ENCODE results near the gene TRIM44. TPM values are rescaled to one million over a fixed set of nuclear protein-coding genes. Genes with fewer than 3 reads are reported as not detected.
"Not testable (repeated sequence)": the region's sequence is repeated elsewhere in the genome, so short reads cannot be mapped to it uniquely, and the experiment has no call there.

Gene TRIM44
- total RNA-seq, 1 donor from 2014 or later: 67.4 TPM

DNA sequence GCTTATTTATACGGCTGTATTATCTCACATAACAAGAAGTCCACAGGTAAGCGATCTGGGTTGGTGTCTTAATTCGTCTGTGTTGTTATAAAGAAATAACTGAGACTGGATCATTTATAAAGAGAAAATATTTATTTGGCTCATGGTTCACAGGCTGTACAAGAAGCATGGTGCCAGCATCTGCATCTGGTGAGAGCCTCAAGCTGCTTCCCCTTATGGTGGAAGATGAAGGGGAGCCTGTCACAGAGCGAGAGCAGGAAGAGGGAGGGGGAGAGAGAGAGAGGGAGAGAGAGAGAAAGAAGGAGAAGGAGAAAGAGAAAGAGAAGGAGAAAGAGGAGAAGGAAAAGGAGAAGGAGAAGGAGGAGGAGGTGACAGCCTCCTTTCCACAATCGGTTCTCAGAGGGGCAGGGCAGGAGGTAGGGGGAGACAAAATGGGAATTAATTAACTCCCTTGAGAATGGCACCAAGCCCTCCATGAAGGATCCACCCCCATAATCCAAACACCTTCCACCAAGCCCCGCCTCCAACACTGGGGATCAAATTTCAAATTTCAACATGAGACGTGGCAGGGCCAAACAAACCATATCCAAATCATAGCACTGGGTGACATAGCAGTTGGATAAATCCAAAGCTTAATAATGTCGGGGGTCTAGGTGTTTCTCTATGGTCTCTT is 15.0 kb upstream of the TRIM44 start:
- no peak for DNase-seq (ENCODE audit: low read depth, low spot score)
- H3K4me3 Mint-ChIP-seq: no peak overlapping the region
- TF ChIP-seq, protein P1, sequence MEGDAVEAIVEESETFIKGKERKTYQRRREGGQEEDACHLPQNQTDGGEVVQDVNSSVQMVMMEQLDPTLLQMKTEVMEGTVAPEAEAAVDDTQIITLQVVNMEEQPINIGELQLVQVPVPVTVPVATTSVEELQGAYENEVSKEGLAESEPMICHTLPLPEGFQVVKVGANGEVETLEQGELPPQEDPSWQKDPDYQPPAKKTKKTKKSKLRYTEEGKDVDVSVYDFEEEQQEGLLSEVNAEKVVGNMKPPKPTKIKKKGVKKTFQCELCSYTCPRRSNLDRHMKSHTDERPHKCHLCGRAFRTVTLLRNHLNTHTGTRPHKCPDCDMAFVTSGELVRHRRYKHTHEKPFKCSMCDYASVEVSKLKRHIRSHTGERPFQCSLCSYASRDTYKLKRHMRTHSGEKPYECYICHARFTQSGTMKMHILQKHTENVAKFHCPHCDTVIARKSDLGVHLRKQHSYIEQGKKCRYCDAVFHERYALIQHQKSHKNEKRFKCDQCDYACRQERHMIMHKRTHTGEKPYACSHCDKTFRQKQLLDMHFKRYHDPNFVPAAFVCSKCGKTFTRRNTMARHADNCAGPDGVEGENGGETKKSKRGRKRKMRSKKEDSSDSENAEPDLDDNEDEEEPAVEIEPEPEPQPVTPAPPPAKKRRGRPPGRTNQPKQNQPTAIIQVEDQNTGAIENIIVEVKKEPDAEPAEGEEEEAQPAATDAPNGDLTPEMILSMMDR (conservative IDR thresholded peaks at IDR 0.05): no peak
- no peak overlapping the region for H3K27ac Mint-ChIP-seq (ENCODE audit: unreplicated experiment)
- H3K27me3 Mint-ChIP-seq (ENCODE audit: low read depth): no peaks in the 10 kb centered on the region
- H3K9me3 Mint-ChIP-seq: peaks cover 3% of the 10 kb centered on the region
- H3K36me3 Mint-ChIP-seq (ENCODE audit: low read depth): no peaks in the 10 kb centered on the region
- peaks cover 5% of the 10 kb centered on the region for H3K4me1 Mint-ChIP-seq

DNA sequence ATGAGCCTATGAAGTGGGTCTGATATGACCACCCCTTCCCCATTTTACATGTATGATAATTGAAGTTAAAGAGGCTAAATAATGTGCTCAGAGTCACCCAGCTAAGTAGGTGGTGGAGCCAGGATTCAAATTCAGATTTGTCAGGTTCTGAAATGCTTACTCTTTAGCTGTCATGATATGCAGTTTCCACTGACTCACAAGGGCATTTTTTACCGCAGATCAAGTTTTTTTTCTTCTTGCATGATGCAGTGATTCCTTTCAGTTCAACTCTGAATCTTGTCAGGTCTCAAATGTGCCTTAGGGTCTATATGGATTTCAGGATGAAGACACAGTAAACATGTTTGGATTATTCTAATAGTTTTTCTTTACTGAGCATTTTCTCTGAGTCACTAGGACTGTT is 12.6 kb upstream of the TRIM44 start:
- Mint-ChIP-seq H3K9me3 (peaks cover 3% of the 10 kb centered on the region), H3K27ac (ENCODE audit: unreplicated experiment) (no peak overlapping the region), H3K36me3 (ENCODE audit: low read depth) (no peaks in the 10 kb centered on the region), H3K4me1 (peaks cover 7% of the 10 kb centered on the region), H3K4me3 (no peak overlapping the region), H3K27me3 (ENCODE audit: low read depth) (peaks cover under 1% of the 10 kb centered on the region)
- no peak for DNase-seq (ENCODE audit: low read depth, low spot score)
- TF ChIP-seq, protein P1 (conservative IDR thresholded peaks at IDR 0.05): no peak

DNA sequence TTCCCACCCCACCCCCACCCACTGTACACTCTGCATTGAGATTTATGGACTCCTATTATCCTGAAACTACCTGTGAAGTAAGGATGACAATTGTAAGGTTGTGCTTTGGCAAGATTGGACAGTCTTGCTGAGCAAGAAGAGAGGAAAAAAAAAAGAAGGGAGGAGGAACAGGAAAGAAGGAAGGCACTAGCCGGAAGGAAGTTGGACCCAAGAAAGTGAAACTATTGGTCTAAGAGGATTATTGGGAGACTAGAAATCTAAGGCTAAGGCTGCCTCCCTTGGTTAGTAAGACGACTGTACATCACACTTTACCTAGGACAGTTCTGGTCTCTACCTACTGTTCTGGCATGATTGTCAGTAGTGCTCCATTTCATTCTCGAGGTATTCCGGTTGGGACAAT is 12.1 kb upstream of the TRIM44 start:
- Mint-ChIP-seq H3K9me3 (peaks cover 3% of the 10 kb centered on the region), H3K27me3 (ENCODE audit: low read depth) (peaks cover 5% of the 10 kb centered on the region)

DNA sequence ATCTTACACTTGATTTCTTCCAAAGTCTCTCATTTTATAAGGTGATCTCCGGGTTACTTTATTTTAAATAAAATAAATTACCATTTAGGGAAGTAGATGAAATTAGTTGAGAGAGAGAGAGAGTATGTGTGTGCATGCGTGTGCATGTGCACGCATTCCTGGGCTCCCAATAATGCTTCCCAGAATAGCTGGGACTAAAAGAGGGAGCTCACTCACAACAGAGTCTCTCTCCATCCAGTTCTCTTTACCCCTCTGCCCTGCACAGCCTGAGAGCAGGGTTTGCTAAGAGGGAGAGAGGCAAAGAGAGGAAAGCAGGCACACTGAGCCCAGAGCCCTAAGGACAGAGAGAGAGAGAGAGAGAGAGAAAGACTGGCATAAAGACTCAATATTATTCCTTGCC is 11.3 kb upstream of the TRIM44 start:
- Mint-ChIP-seq H3K27ac (ENCODE audit: unreplicated experiment) (no peak overlapping the region), H3K9me3 (peaks cover 3% of the 10 kb centered on the region), H3K27me3 (ENCODE audit: low read depth) (peaks cover 7% of the 10 kb centered on the region), H3K36me3 (ENCODE audit: low read depth) (no peaks in the 10 kb centered on the region), H3K4me1 (peaks cover 12% of the 10 kb centered on the region), H3K4me3 (no peak overlapping the region)
- DNase-seq (ENCODE audit: low read depth, low spot score): no peak
- TF ChIP-seq, protein P1 (conservative IDR thresholded peaks at IDR 0.05): no peak

More for the DNA sequence above, 12.1 kb upstream of the TRIM44 start:
- Mint-ChIP-seq H3K27ac (ENCODE audit: unreplicated experiment) (no peak overlapping the region), H3K4me3 (no peak overlapping the region), H3K36me3 (ENCODE audit: low read depth) (no peaks in the 10 kb centered on the region), H3K4me1 (peaks cover 12% of the 10 kb centered on the region)
- no peak for DNase-seq (ENCODE audit: low read depth, low spot score)
- TF ChIP-seq, protein P1 (conservative IDR thresholded peaks at IDR 0.05): no peak

DNA sequence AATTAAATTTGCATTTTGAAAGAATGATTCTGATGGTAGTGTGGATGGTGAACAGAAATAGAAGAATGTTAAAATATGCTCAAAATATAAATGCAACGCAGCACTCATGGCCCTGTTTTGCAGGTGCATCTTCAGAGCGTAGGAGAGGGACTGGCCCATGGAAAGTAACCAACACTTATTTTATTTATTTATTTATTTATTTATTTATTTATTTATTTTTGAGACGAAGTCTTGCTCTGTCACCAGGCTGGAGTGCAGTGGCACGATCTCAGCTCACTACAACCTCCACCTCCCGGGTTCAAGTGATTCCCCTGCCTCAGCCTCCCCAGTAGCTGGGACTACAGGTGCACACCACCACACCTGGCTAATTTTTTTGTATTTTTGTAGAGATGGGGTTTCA is 9.8 kb upstream of the TRIM44 start:
- not testable (repeated sequence) for H3K9me3 Mint-ChIP-seq; H3K36me3 Mint-ChIP-seq (ENCODE audit: low read depth); H3K27ac Mint-ChIP-seq (ENCODE audit: unreplicated experiment); DNase-seq (ENCODE audit: low read depth, low spot score); H3K4me3 Mint-ChIP-seq
- Mint-ChIP-seq H3K27me3 (ENCODE audit: low read depth) (peaks cover 16% of the 10 kb centered on the region), H3K4me1 (peaks cover 12% of the 10 kb centered on the region)

DNA sequence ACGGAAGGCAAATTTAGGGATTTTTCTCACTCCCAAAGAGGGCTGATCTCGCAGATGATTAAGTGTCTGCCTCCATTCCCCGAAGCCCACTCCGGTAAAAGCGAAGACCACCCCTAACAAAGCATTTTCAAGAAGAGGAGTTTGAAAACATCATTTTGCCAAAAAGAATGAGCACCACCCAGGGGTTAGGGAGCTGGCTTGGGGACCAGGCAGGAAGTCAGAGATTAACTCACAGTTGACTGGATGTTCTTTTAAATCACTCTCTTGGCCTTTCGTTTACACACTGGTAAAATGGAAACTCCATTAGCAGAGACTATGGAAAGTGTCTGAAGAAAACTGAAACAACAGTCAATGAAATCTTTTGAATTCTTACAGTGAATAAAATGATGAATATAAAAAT is 7.9 kb upstream of the TRIM44 start:
- TF ChIP-seq, protein P1 (conservative IDR thresholded peaks at IDR 0.05): no peak
- Mint-ChIP-seq H3K4me1 (peaks cover 12% of the 10 kb centered on the region), H3K27ac (ENCODE audit: unreplicated experiment) (no peak overlapping the region), H3K27me3 (ENCODE audit: low read depth) (peaks cover 25% of the 10 kb centered on the region), H3K9me3 (peaks cover 6% of the 10 kb centered on the region), H3K4me3 (no peak overlapping the region), H3K36me3 (ENCODE audit: low read depth) (no peaks in the 10 kb centered on the region)
- no peak for DNase-seq (ENCODE audit: low read depth, low spot score)
